Skeletal muscle satellite cell (primary cell): Measurements from ENCODE around the gene REEP3.

Experiments
- H3K27me3 ChIP-seq: 2 replicates; pipeline ENCODE4 v1.7.0; 2013; ENCODE audit warnings: low read length; ENCODE audit not compliant: control insufficient read depth, insufficient read depth
- H3K36me3 ChIP-seq: 2 replicates; pipeline ENCODE4 v1.7.0; 2013; ENCODE audit warnings: mild to moderate bottlenecking, control low read depth, low read length; ENCODE audit not compliant: insufficient read depth
- H3K4me1 ChIP-seq: 2 replicates; pipeline ENCODE4 v1.7.0; 2013; ENCODE audit warnings: low read length; ENCODE audit not compliant: control insufficient read depth, insufficient read depth
- H3K4me2 ChIP-seq: 2 replicates; pipeline ENCODE4 v1.7.0; 2013; ENCODE audit warnings: mild to moderate bottlenecking, low read length
- H3K4me3 ChIP-seq: 2 replicates; pipeline ENCODE4 v1.7.0; 2013; ENCODE audit warnings: low read length
- H3K9ac ChIP-seq: 2 replicates; pipeline ENCODE4 v1.7.0; 2013; ENCODE audit warnings: mild to moderate bottlenecking, low read depth, low read length, moderate library complexity
- H3K9me3 ChIP-seq: replicated peaks from 2 replicates; pipeline ENCODE4 v1.7.0; 2013; ENCODE audit warnings: mild to moderate bottlenecking, control low read depth, low read length

The REEP3 gene

DNA sequence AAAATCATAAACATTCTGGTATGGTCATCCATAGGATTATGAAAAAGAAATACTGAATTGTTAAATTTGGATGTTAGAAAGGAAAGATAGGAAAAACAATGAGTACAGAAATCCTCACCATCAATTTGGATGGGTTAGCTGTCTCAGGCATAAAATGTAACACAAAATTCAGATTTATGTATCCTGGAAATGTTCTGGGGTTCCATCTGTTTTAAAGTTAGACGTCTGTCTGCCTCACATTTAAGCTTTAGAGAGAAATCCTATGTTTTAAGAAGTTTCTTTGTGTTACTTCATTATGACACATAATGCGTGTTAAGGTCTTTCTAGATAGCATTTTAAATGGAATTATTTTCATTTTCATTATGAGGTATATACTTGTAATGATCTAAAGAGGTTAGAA is 103.5 kb downstream of the REEP3 start:
- H3K9me3 ChIP-seq, result no peaks in the 10 kb centered on the region
- no peak overlapping the region for H3K4me2 ChIP-seq
- H3K27me3 ChIP-seq, result no peaks in the 10 kb centered on the region
- peaks cover 19% of the 10 kb centered on the region for H3K4me1 ChIP-seq
- H3K4me3 ChIP-seq, result no peak overlapping the region
- H3K36me3 ChIP-seq, result peaks cover 8% of the 10 kb centered on the region
- H3K9ac ChIP-seq, result no peak overlapping the region

DNA sequence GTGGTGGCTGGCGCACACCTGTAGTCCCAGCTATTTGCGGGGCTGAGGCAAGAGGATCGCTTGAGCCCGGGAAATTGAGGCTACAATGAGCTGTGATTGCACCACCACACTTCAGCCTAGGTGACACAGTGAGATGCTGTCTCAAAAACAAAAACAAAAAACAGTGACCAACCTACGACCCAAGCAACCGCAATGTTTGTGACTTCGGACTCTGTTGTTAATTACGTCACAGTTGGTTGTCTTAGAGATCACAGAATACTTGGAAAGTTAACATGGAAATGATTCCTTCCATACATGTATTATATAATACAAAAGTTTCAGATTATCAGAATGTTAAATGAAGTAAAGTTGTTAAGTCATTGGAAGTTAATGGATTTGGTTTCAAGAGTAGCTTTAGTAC is 106.2 kb downstream of the REEP3 start:
- H3K36me3 ChIP-seq, result peaks cover 3% of the 10 kb centered on the region
- H3K4me1 ChIP-seq, result peaks cover 32% of the 10 kb centered on the region
- H3K9me3 ChIP-seq, result no peaks in the 10 kb centered on the region
- H3K9ac ChIP-seq, result no peak overlapping the region
- no peaks in the 10 kb centered on the region for H3K27me3 ChIP-seq
- no peak overlapping the region for H3K4me3 ChIP-seq
- H3K4me2 ChIP-seq, result no peak overlapping the region

DNA sequence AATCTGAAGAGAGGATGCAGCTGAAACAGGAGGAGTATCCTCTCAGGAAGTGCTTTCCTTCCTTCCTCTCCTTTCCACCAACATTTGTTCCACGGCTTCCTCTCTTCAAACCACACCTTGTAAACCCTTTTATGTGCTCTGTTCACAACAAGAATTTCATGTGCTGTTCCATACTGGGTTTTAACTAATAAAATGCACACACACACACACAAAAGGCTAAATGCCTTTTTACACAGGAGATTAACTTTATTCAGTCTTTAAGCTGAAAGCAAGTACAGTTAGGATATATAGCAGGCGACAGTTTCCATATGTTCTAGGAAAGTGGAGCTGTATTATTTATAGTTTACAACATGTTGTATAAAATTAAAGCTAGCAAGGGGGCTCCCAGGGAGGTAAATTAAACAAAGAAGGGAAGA is 106.7 kb downstream of the REEP3 start:
- Histone ChIP-seq H3K4me3 (no peak overlapping the region), H3K36me3 (peaks cover 2% of the 10 kb centered on the region), H3K27me3 (no peaks in the 10 kb centered on the region), H3K9me3 (no peaks in the 10 kb centered on the region), H3K9ac (no peak overlapping the region), H3K4me1 (peaks cover 32% of the 10 kb centered on the region), H3K4me2 (no peak overlapping the region)

DNA sequence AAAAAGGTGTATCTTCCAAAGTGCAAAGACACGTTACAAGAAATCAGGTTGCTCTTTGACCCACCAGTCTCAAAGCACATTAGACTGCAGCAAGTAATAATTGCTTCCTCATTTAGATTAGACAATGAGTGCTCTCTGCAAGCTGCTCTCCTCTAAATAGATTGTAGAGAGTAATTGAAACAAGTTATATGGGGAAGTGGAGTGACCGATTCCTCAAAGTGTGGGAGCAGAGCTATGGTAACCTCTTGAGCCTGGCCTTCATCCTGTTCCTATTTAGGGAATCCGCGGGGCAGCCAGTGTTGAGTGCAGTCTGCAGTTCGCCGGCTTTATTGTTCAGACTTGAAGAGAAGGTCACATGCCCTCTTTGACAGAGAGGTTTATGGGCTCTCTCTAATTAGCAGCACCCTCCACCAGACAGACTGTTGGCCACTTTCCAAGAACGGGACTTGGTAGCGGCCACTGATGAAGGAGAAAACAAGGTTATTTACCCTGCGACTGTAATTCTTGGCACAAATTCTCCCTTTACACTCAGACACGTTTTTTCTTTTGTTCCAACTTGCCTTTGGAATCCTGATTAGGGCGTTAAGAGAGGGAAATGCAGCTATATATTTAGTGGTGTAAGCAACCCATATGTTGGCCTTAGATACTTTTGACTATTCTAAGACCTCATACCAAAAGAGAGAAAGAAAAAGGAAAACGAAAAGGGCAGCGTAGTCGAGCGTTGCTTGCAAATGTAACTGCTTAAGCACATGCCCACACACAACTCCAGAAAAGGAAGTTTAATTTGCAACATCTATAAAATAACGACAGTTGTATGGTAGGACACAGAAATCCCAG is 107.5 kb downstream of the REEP3 start:
- H3K4me1 ChIP-seq, result peaks cover 32% of the 10 kb centered on the region
- peak overlapping the region; percentile 86 for H3K4me2 ChIP-seq
- H3K4me3 ChIP-seq, result peak overlapping the region; percentile 84
- peak overlapping the region; percentile 89 for H3K9ac ChIP-seq
- no peaks in the 10 kb centered on the region for H3K36me3 ChIP-seq
- no peaks in the 10 kb centered on the region for H3K27me3 ChIP-seq
- no peaks in the 10 kb centered on the region for H3K9me3 ChIP-seq

DNA sequence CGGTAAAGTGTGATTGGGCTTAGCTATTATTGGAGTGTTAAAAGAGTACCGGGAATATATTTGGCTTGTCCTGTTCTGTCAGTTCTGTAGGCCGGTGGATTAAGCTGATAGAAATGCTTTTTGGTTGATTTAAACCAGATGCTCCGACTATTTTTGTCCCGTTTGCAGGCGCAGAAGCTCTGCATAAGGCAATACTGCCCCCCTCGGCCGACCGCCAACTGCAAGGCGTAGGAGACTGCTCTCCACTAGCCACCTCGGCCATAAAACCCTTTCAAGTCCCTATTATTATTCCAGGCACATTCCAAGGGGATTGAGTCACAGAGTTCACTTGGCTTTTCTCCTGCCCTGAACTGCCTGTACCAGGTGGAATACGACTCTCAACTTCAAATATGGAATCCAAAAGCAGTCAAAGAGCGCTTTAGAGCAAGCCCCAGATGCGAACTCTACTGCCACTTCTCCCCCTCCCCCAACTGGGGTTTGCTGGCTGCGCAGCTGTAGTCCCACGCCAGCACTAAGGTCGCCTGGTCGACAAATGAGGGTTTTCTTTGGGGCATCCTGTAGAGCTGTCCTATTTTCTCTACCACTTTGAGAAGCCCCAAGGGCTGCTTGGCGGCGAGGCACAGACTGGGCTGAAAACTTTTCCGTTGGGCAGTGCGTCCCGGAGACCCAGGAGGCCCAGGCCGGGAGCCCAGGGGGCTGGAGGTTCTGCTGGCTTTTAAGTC is 108.3 kb downstream of the REEP3 start:
- peak overlapping the region; percentile 84 for H3K4me3 ChIP-seq
- H3K27me3 ChIP-seq, result no peaks in the 10 kb centered on the region
- no peaks in the 10 kb centered on the region for H3K9me3 ChIP-seq
- peak overlapping the region; percentile 86 for H3K4me2 ChIP-seq
- H3K4me1 ChIP-seq, result peaks cover 32% of the 10 kb centered on the region
- no peaks in the 10 kb centered on the region for H3K36me3 ChIP-seq
- peak overlapping the region; percentile 89 for H3K9ac ChIP-seq

DNA sequence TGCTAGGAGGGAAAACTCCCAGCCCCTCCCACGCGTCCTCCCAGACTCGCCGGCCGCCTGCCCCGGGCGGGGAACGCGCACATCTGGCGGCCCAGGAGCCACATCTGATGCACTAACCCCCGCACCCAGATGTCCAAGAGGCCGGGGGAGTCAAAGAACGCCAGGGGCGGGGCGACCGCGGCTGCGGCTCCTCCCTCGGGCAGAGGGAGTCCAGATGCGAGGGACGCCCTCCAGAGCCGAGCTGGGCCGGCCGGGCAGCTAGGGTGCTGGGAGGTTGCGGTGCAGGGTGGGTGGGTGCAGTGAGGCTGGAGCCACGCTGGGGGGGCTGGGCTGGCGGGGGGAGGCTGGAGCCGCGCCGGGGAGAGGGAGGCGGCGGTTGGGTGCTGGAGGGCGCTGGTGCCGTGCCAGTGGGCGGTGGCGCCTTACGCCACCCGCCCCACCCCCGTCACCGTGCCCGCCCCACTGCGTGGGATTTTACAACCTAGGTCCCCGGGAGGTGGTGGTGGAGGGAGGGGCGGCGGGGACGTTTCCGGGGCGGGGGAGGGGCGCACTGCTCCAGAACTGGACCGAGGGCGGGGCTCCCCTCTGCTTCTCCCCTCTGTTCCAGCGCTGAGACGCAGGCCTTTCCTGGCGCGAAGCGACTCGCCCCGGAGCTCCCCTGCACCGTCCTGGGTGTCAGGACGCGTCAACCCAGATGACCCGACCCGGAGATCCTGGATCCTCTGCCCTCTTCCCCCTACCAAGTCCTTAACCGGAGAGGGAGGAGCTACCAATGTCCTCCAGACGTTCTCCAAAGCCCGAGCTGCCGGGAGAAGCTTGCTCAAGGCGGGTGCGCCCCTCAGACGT is 109.1 kb downstream of the REEP3 start:
- H3K27me3 ChIP-seq, result no peaks in the 10 kb centered on the region
- no peaks in the 10 kb centered on the region for H3K36me3 ChIP-seq
- peak overlapping the region; percentile 84 for H3K4me3 ChIP-seq
- no peaks in the 10 kb centered on the region for H3K9me3 ChIP-seq
- H3K4me2 ChIP-seq, result peak overlapping the region; percentile 86
- H3K9ac ChIP-seq, result peak overlapping the region; percentile 89
- peaks cover 32% of the 10 kb centered on the region for H3K4me1 ChIP-seq

DNA sequence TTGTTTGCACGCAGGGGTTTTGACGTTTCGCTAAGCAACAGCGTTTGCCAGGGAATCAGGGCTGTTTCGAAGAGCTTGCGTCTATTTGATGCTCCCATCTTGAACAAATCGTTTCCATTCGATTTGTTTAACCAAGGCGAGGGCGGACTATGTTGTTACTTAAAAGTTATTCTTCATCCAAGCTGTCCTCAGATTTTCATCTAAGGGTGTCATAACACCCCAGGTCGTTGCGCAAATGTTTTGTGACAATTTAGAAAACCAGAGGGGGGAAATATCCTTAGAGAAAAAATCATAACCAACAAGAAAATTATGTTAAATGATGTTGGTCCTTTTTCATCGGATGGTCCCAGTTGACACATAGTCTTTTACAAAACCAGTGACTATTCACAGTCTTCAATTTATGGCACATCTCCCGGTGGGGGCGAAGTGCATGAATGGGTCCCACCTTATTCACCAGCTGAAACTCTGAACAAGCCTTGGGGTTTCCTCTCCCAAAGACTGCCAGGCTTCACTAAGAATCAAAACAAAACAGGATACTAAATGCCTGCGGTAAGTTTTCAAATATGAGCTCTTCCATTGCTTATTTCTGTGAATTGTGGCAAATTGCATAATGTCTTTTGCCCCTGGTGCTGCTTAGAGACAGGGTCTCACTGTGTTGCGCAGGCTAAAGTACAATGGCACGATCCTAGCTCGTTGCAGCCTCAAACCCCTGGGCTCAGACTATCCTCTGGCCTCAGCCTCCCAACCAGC is 109.9 kb downstream of the REEP3 start:
- Histone ChIP-seq H3K4me3 (peak overlapping the region; percentile 84), H3K9me3 (no peaks in the 10 kb centered on the region), H3K9ac (peak overlapping the region; percentile 89), H3K27me3 (no peaks in the 10 kb centered on the region), H3K4me1 (peaks cover 32% of the 10 kb centered on the region), H3K4me2 (peak overlapping the region; percentile 86), H3K36me3 (no peaks in the 10 kb centered on the region)

DNA sequence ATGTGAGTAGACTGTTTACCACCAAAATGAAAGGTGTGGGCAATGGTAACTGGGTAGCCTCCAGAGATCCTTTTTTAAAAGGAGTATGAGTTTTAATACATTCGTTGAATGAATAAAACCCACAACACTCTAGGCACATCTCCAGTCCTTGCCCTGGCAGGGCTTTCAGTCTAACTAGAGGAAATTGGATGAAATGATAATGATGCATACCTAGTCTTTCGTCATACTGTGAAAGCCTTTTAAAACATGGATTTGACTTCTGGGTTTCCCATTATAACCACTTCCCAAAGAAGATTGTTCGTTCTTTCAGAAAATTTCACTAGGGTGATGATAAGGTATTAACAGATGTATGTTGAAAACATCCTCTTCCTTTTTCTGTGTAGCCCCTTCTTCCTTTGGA is 110.8 kb downstream of the REEP3 start:
- Histone ChIP-seq H3K4me2 (no peak overlapping the region), H3K4me1 (peaks cover 32% of the 10 kb centered on the region), H3K27me3 (no peaks in the 10 kb centered on the region), H3K9me3 (no peaks in the 10 kb centered on the region), H3K36me3 (no peaks in the 10 kb centered on the region), H3K4me3 (no peak overlapping the region), H3K9ac (no peak overlapping the region)

DNA sequence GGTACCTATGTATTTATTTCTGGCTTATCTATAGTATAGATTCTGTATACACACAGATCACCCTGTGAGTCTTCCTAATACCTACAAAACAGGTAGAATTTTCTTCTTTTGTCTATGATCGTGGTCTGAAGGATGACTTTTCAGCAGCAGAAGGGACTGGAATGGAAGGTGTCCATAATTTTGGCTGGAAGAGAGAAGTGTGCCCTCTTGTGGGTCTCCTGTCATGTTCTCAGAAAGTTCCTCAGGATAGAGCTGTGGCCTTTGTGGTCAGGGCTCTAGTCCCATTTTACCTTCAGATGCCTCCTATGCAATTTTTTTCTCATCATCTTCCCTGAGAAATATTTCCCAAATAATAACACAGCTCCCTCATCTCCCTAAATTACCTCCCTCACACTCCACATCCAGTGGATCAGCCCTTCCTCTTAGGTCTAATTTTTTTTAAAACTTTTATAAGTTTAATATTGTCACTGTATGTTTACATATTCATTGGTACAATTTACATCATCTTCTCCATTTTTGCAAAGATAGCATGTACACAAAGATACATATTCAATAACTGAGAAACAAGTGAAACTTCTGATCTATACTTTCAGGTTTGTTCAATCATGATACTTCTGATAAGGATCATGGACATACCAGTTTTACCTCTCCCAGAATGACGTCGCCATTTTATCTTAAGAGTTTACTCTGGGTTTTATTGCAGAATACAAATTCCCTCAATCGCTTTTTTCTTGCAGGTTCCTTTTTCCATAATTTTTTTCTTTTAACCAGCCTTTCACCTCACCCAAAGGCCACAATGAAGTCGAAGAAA is 112.7 kb downstream of the REEP3 start:
- H3K4me2 ChIP-seq, result no peak overlapping the region

DNA sequence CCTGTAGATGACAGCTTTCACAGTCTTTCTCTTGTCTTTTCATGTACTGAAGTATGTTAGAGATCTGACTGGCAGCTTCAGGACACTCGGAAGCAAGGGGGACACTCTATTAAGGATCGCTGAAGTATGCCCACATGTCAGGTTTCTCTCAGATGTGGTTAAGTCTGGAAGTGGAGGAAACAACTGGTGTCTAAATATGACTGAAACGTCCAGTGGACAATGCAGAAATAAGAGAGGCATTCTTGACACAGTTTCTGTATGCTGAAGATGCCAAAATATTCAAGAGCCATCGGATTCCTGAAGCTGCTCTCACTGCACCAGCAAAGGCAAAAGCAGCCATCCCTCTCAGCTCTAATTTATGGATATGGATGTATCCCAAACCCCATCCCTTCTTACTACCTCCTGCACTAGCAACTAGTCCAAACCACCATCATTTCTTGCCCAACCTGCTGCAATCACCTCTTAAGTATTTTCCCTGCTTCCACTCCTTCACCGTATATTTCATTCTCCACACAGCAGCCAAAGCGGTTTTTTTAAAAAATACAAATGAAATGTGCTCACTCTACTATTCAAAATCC is 113.4 kb downstream of the REEP3 start:
- Histone ChIP-seq H3K4me3 (no peak overlapping the region), H3K36me3 (no peaks in the 10 kb centered on the region), H3K9me3 (no peaks in the 10 kb centered on the region), H3K4me2 (no peak overlapping the region), H3K27me3 (no peaks in the 10 kb centered on the region), H3K4me1 (peaks cover 15% of the 10 kb centered on the region), H3K9ac (no peak overlapping the region)

More for the DNA sequence above, 112.7 kb downstream of the REEP3 start:
- Histone ChIP-seq H3K27me3 (no peaks in the 10 kb centered on the region), H3K36me3 (no peaks in the 10 kb centered on the region), H3K4me1 (peaks cover 18% of the 10 kb centered on the region), H3K9ac (no peak overlapping the region), H3K9me3 (no peaks in the 10 kb centered on the region), H3K4me3 (no peak overlapping the region)
